ENCODE data around the gene CIC.

DNA sequence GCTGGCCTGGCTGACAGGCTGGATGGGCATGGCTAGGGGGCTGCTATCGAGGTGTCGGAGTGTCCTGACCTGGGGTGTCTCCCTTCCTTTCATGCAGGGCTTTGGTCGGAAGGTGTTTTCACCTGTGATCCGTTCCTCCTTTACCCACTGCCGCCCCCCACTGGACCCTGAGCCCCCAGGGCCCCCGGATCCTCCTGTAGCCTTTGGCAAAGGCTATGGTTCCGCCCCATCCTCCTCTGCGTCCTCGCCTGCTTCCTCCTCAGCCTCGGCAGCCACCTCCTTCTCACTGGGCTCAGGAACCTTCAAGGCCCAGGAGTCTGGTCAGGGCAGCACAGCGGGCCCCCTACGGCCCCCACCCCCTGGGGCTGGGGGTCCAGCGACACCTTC lies 21.1 kb downstream of the CIC start:
- TF ChIP-seq, protein P1, sequence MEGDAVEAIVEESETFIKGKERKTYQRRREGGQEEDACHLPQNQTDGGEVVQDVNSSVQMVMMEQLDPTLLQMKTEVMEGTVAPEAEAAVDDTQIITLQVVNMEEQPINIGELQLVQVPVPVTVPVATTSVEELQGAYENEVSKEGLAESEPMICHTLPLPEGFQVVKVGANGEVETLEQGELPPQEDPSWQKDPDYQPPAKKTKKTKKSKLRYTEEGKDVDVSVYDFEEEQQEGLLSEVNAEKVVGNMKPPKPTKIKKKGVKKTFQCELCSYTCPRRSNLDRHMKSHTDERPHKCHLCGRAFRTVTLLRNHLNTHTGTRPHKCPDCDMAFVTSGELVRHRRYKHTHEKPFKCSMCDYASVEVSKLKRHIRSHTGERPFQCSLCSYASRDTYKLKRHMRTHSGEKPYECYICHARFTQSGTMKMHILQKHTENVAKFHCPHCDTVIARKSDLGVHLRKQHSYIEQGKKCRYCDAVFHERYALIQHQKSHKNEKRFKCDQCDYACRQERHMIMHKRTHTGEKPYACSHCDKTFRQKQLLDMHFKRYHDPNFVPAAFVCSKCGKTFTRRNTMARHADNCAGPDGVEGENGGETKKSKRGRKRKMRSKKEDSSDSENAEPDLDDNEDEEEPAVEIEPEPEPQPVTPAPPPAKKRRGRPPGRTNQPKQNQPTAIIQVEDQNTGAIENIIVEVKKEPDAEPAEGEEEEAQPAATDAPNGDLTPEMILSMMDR (IDR thresholded peaks at IDR 0.05), result no peak
- no peak for TF ChIP-seq HOXB5 (CRISPR knock-in tag; IDR thresholded peaks at IDR 0.05)
- TF ChIP-seq MAZ (IDR thresholded peaks at IDR 0.05; ENCODE audit: borderline replicate concordance, low read depth, low read length), result no peak
- TF ChIP-seq HOXA7 (CRISPR knock-in tag; IDR thresholded peaks at IDR 0.05), result no peak
- TF ChIP-seq POLR2AphosphoS2 (conservative IDR thresholded peaks at IDR 0.05; ENCODE audit: low read length), result no peak
- no peak for TF ChIP-seq RFX5 (IDR thresholded peaks at IDR 0.05)
- TF ChIP-seq POLR2A (IDR thresholded peaks at IDR 0.05; ENCODE audit: low read length), result no peak
- no peak; a peak in 1 of 5 replicates for TF ChIP-seq JUN (IDR thresholded peaks at IDR 0.05)
- TF ChIP-seq, protein P2, sequence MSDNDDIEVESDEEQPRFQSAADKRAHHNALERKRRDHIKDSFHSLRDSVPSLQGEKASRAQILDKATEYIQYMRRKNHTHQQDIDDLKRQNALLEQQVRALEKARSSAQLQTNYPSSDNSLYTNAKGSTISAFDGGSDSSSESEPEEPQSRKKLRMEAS (IDR thresholded peaks at IDR 0.05), result no peak

All from A549 (cell line).